ENCODE measurements around the gene POMGNT2. TPM values are rescaled to one million over a fixed set of nuclear protein-coding genes. Genes with fewer than 3 reads are reported as not detected.

The POMGNT2 gene
- total RNA-seq, 1 experiment from 2014 or later, result 15.5 TPM

DNA sequence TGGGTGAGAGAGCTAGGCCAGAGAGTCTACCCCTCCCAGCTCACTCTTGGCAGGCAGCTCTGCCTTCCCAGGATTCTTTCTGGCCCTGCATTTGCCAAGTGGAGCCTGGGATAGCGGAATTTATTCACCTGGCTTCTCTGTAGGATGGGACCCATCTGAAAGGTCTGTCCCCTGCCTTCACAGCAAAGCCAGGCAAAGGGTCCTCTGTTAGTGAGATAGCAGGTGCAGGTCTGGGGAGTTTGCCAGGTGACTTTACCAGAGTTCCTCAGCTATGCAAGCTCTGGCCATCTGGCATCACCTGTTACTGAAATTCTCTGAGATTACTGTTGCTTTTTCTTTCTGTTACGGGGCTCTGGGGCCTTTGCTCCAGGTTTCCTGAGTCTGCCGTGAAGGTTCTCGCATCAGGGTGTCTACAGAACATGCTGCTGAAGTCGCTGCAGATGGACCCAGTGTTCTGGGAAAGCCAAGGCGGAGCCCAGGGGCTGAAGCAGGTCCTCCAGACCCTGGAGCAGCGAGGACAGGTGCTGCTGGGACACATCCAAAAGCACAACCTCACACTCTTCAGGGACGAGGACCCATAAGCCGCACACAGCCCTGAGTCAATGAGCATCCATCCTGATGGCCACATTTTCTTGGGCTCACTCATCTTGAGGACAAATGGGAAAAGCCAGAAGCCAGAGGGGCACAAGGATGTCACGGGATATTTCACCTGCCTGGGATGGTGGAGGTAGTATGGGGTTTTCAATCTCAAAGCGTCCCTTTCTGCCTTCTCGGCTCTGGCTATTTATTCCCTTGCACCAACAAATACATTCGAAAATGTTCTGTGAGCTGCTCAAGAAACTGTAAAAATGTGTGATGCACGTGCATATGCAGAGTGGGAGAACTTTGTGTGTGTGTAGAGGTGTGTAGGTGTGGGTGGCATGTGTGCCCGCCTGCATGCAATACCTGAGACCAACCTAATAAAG, 49.8 kb downstream of the POMGNT2 start:
- no peak for DNase-seq
- CTCF ChIA-PET, result interaction anchor here (0.8 kb wide), 1 partner anchor 27 kb away, joined by 3 read pairs; no protein-coding TSS in a partner anchor
- Mint-ChIP-seq H3K36me3 (ENCODE audit: insufficient read depth, unreplicated experiment) (no peaks in the 10 kb centered on the region), H3K27me3 (ENCODE audit: unreplicated experiment) (peaks cover 47% of the 10 kb centered on the region), H3K9me3 (ENCODE audit: low read depth, unreplicated experiment) (no peaks in the 10 kb centered on the region), H3K27ac (ENCODE audit: unreplicated experiment) (no peak overlapping the region), H3K4me3 (ENCODE audit: low read depth, unreplicated experiment) (no peak overlapping the region), H3K4me1 (ENCODE audit: low read depth, unreplicated experiment) (no peaks in the 10 kb centered on the region)
- intact Hi-C loops (cut with micrococcal nuclease; ENCODE audit: unreplicated experiment), result no loop called here
- TF ChIP-seq, protein P1, sequence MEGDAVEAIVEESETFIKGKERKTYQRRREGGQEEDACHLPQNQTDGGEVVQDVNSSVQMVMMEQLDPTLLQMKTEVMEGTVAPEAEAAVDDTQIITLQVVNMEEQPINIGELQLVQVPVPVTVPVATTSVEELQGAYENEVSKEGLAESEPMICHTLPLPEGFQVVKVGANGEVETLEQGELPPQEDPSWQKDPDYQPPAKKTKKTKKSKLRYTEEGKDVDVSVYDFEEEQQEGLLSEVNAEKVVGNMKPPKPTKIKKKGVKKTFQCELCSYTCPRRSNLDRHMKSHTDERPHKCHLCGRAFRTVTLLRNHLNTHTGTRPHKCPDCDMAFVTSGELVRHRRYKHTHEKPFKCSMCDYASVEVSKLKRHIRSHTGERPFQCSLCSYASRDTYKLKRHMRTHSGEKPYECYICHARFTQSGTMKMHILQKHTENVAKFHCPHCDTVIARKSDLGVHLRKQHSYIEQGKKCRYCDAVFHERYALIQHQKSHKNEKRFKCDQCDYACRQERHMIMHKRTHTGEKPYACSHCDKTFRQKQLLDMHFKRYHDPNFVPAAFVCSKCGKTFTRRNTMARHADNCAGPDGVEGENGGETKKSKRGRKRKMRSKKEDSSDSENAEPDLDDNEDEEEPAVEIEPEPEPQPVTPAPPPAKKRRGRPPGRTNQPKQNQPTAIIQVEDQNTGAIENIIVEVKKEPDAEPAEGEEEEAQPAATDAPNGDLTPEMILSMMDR (IDR thresholded peaks at IDR 0.05; ENCODE audit: unreplicated experiment), result no peak
- BruUV-seq (replicated peaks), result no TSS peak

- Mint-ChIP-seq H3K9me3 (ENCODE audit: low read depth, unreplicated experiment) (peaks cover 2% of the 10 kb centered on the region), H3K27ac (ENCODE audit: unreplicated experiment) (no peak overlapping the region), H3K27me3 (ENCODE audit: unreplicated experiment) (peaks cover 42% of the 10 kb centered on the region), H3K36me3 (ENCODE audit: insufficient read depth, unreplicated experiment) (no peaks in the 10 kb centered on the region), H3K4me3 (ENCODE audit: low read depth, unreplicated experiment) (no peak overlapping the region), H3K4me1 (ENCODE audit: low read depth, unreplicated experiment) (no peaks in the 10 kb centered on the region)
- DNase-seq, result no peak
- CTCF ChIA-PET, result interaction anchor here (0.8 kb wide), 1 partner anchor 27 kb away, joined by 3 read pairs; no protein-coding TSS in a partner anchor
- TF ChIP-seq, protein P1 (IDR thresholded peaks at IDR 0.05; ENCODE audit: unreplicated experiment), result no peak
- intact Hi-C loops (cut with micrococcal nuclease; ENCODE audit: unreplicated experiment), result no loop called here
- BruUV-seq (replicated peaks), result no TSS peak
Measured at GRCh38 chr3:43055393-43055792, 50.5 kb downstream of the POMGNT2 start.

DNA sequence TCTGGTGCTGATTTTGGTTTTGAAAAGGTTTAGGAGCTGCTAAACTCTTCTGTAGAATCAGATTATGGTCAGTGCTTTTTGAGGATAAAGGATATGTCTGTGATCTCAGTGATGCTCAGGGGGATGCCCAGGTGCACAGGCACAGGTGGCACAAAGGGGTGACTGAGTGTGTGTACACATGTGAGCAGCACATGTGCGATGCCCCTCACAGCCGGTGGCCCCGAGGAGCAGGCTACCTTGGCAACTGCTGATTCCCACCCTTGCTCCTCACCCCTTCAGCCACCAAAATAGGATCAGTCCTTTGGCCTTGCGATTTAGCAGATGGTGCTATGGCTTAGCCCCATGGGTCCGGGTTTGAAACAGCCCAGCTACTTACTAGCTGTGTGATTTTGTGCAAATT, 51.1 kb downstream of the POMGNT2 start:
- TF ChIP-seq, protein P1 (IDR thresholded peaks at IDR 0.05; ENCODE audit: unreplicated experiment), result no peak
- CTCF ChIA-PET, result no interaction called here
- no peaks in the 10 kb centered on the region for H3K36me3 Mint-ChIP-seq (ENCODE audit: insufficient read depth, unreplicated experiment)
- no TSS peak for BruUV-seq (replicated peaks)
- H3K27me3 Mint-ChIP-seq (ENCODE audit: unreplicated experiment), result peaks cover 36% of the 10 kb centered on the region
- peaks cover 2% of the 10 kb centered on the region for H3K9me3 Mint-ChIP-seq (ENCODE audit: low read depth, unreplicated experiment)
- DNase-seq, result no peak
- no peak overlapping the region for H3K27ac Mint-ChIP-seq (ENCODE audit: unreplicated experiment)
- no peaks in the 10 kb centered on the region for H3K4me1 Mint-ChIP-seq (ENCODE audit: low read depth, unreplicated experiment)
- no peak overlapping the region for H3K4me3 Mint-ChIP-seq (ENCODE audit: low read depth, unreplicated experiment)
- intact Hi-C loops (cut with micrococcal nuclease; ENCODE audit: unreplicated experiment), result no loop called here

DNA sequence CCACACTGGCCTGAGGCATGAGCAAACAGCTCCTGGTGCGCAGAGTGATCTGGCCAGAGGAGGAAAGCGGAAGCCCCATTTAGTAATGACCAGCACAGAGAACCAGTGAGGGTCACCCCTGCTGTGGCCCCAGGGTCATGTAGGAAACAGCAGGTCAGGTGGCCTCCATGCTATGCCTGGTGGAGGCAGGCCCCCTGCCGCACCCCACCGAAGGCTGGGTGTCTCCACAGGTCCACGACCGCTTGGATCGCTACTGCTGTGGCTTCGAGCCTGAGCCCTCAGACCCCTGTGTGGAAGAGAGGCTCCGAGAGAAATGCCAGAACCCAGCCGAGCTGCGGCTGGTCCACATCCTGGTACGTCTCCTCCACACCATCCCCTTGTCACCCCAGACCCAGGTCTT, 52.6 kb downstream of the POMGNT2 start:
- Mint-ChIP-seq H3K27ac (ENCODE audit: unreplicated experiment) (no peak overlapping the region), H3K4me1 (ENCODE audit: low read depth, unreplicated experiment) (no peaks in the 10 kb centered on the region), H3K36me3 (ENCODE audit: insufficient read depth, unreplicated experiment) (no peaks in the 10 kb centered on the region), H3K27me3 (ENCODE audit: unreplicated experiment) (peaks cover 44% of the 10 kb centered on the region), H3K4me3 (ENCODE audit: low read depth, unreplicated experiment) (no peak overlapping the region), H3K9me3 (ENCODE audit: low read depth, unreplicated experiment) (peaks cover 2% of the 10 kb centered on the region)
- DNase-seq, result no peak
- CTCF ChIA-PET, result no interaction called here
- intact Hi-C loops (cut with micrococcal nuclease; ENCODE audit: unreplicated experiment), result no loop called here
- no TSS peak for BruUV-seq (replicated peaks)
- TF ChIP-seq, protein P1 (IDR thresholded peaks at IDR 0.05; ENCODE audit: unreplicated experiment), result no peak
